HUES48 (cell line): Measurements from ENCODE around the gene NAT9.

Source experiments
- H3K27ac ChIP-seq: one replicate; pipeline ENCODE4 v1.7.0; 2013; ENCODE audit warnings: low read depth, low read length, inconsistent platforms
- H3K27me3 ChIP-seq: 2 replicates; pipeline ENCODE4 v1.6.1; 2013; ENCODE audit warnings: mild to moderate bottlenecking, low read length; ENCODE audit not compliant: control insufficient read depth, insufficient read depth
- H3K36me3 ChIP-seq: 2 replicates; pipeline ENCODE4 v1.6.1; 2013; ENCODE audit warnings: low read length; ENCODE audit not compliant: control insufficient read depth, insufficient read depth
- H3K4me1 ChIP-seq: 2 replicates; pipeline ENCODE4 v1.6.1; 2013; ENCODE audit warnings: mild to moderate bottlenecking, low read length; ENCODE audit not compliant: control insufficient read depth, insufficient read depth
- H3K4me3 ChIP-seq: 2 replicates; pipeline ENCODE4 v1.5.1; 2013; ENCODE audit warnings: mild to moderate bottlenecking, low read depth, low read length
- H3K9ac ChIP-seq: 2 replicates; pipeline ENCODE4 v1.6.1; 2013; ENCODE audit warnings: mild to moderate bottlenecking, low read depth, low read length, moderate library complexity
- H3K9me3 ChIP-seq: 2 replicates; pipeline ENCODE4 v1.6.1; 2013; ENCODE audit warnings: low read length; ENCODE audit not compliant: control insufficient read depth, insufficient read depth

The NAT9 gene

DNA sequence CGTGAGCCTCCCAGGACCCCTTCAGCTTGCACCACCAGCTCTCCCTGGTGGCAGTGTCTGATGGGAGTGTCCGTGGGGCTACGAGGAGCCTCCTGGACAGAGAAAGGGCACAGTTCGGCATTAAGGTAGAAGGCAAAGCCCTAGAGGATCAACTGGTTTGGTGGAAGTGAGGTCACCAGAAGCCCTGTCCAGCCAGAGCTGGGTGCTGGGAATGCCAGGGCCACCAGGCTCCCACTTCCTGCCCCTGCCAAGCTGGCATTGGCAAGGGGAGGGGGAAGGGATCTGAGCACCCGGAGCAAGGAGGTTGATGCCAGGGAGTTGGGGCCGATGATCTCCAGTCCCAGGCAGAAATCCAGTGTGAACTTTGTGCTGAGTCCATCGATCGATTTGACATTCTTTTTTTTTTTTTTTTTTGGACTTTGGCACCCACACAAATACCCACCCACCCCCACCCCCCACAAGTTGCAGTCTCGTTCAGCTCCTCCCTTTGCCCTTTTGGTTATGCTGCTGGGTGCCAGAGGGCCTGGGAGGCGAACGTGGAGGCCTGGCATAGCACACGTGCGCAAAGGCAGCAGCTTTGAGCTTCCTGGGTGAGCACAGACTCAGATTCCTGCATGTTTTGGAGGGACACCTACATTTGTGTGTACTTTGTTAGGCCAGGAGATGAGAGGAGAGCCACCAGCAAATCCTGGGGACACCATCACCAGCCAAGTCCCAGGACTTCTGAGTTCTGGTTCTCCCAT, 25.6 kb downstream of the NAT9 start:
- H3K4me3 ChIP-seq = peak overlapping the region; percentile 92
- H3K9me3 ChIP-seq = no peaks in the 10 kb centered on the region
- H3K36me3 ChIP-seq = no peaks in the 10 kb centered on the region
- H3K9ac ChIP-seq = peak overlapping the region; percentile 12; the same call in 1 of the 2 replicates
- no peak overlapping the region for H3K27ac ChIP-seq
- no peaks in the 10 kb centered on the region for H3K27me3 ChIP-seq
- peaks cover 41% of the 10 kb centered on the region for H3K4me1 ChIP-seq

DNA sequence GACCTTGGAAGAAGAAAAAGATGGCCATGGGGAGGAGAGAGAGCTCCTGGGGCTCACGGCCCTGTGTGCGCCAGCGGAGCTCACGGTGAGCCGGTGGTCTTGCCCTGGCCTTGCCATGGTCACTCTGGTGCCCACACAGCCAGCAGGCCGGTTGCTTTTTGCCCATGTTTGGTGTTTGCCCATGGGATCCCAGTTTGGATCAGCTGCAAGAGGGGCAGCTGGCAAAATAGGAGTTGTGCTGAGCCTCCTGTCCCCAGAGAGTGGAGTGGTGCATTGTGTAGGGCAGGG, 26.2 kb downstream of the NAT9 start:
- H3K36me3 ChIP-seq = no peaks in the 10 kb centered on the region
- no peak overlapping the region for H3K27ac ChIP-seq
- peaks cover 46% of the 10 kb centered on the region for H3K4me1 ChIP-seq
- no peaks in the 10 kb centered on the region for H3K27me3 ChIP-seq
- 0 out of 2 replicates have a peak overlapping the region, but pooled peaks have one; percentile 12 for H3K9ac ChIP-seq
- H3K9me3 ChIP-seq = no peaks in the 10 kb centered on the region
- peak overlapping the region; percentile 92 for H3K4me3 ChIP-seq

DNA sequence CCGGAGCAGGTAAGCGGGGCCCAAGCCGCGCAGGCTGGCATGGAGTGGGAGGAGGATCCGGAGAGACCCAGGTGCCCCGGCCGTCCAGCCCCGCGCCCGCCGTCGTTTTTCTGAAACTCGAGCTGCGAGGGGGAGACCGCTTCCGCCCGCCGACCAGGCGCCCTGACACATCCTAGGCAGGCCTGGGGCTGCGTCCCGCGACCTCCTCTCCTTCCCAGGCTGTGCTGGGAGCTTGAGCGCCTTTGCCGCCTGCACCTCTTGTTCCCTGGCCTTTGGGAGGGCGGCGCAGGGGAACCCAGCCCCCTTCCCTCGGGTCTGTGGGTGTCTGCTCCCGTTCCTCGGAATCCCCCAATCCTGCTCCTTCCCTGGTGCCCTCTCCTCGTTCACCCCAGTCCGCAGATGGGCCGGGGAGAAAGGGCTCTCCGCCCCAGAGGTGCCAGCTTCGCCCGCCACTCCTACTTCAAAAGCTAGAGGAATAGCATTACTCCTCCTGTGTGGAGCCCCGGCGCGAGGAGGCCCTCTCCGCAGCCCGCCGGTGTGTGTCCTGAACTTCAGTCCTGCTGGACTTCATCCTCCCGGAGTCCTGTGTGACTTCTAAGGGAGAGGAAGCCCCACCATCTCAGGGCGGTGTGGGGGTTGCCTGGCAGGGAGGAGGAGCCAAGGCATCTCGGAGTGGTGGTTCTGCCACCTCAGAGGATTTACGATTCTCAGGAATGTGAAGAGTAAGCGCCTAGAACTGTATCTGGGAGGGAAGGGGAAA, 26.7 kb downstream of the NAT9 start:
- H3K9ac ChIP-seq = peak overlapping the region; percentile 77; the same call in 1 of the 2 replicates
- H3K4me1 ChIP-seq = peaks cover 50% of the 10 kb centered on the region
- H3K4me3 ChIP-seq = peak overlapping the region; percentile 92
- no peaks in the 10 kb centered on the region for H3K27me3 ChIP-seq
- no peaks in the 10 kb centered on the region for H3K9me3 ChIP-seq
- no peaks in the 10 kb centered on the region for H3K36me3 ChIP-seq
- H3K27ac ChIP-seq = no peak overlapping the region

DNA sequence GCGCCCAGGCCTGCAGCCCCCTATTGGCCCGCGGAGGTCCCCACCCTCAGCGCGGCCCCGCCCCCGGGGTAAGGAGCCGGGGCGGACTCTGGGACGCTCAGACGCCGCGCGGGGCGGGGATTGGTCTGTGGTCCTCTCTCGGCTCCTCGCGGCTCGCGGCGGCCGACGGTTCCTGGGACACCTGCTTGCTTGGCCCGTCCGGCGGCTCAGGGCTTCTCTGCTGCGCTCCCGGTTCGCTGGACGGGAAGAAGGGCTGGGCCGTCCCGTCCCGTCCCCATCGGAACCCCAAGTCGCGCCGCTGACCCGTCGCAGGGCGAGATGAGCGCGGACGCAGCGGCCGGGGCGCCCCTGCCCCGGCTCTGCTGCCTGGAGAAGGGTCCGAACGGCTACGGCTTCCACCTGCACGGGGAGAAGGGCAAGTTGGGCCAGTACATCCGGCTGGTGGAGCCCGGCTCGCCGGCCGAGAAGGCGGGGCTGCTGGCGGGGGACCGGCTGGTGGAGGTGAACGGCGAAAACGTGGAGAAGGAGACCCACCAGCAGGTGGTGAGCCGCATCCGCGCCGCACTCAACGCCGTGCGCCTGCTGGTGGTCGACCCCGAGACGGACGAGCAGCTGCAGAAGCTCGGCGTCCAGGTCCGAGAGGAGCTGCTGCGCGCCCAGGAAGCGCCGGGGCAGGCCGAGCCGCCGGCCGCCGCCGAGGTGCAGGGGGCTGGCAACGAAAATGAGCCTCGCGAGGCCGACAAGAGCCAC, 27.4 kb downstream of the NAT9 start, which contains the start of gene NHERF1:
TSS of gene NHERF1 (plus strand) at position 100 of the 750 bp plus-strand sequence. CDS start at position 319, 219 bp downstream.
- H3K9ac ChIP-seq = peak within 1 kb of the TSS; percentile 77; the same call in 1 of the 2 replicates
- H3K9me3 ChIP-seq = no peaks in the 10 kb centered on the region
- H3K36me3 ChIP-seq = no peaks in the 10 kb centered on the region
- peaks cover 50% of the 10 kb centered on the region for H3K4me1 ChIP-seq
- H3K27ac ChIP-seq = no peak within 1 kb of the TSS
- H3K4me3 ChIP-seq = peak within 1 kb of the TSS; percentile 92
- H3K27me3 ChIP-seq = no peaks in the 10 kb centered on the region

DNA sequence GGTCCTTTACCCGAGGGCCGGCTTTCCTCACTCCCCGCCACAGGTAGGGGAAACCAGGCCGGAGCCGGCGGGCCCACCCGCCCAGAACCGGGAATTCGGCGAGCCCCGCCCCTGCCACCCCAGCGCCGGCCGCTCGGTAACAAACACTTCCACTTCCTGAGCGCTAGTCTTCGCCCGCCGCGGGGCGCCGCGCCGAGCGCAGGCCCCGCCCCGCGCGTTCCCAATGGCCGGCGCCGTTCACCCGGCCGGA, 27.9 kb downstream of the NAT9 start:
- Histone ChIP-seq H3K36me3 (no peaks in the 10 kb centered on the region), H3K4me1 (peaks cover 50% of the 10 kb centered on the region), H3K4me3 (peak overlapping the region; percentile 46; the same call in 1 of the 2 replicates), H3K27ac (no peak overlapping the region), H3K9ac (no peak overlapping the region), H3K27me3 (no peaks in the 10 kb centered on the region), H3K9me3 (no peaks in the 10 kb centered on the region)

DNA sequence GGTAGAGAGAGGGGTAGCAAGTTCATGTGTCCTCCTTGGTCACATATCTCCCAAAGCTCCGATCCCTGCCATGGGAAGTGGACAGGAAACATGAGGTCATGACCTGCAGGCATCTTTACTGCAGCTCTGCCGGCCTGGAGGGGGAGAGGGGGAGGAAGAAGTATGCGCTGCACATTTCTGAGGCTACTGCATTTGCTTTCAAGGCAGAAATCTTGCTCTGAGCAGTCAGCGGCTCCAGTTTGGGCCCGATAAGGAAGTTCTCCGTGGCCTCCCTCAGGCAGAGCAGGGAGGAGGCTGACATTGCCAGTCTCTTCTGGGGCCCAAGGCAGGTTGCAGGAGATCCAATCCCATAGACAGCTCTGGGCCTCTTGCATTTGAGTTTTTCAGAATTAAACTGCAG, 29.2 kb downstream of the NAT9 start:
- H3K27me3 ChIP-seq = no peaks in the 10 kb centered on the region
- H3K9ac ChIP-seq = no peak overlapping the region; the same call in 1 of the 2 replicates
- H3K4me3 ChIP-seq = peak overlapping the region; percentile 15; the same call in 1 of the 2 replicates
- peaks cover 46% of the 10 kb centered on the region for H3K4me1 ChIP-seq
- H3K36me3 ChIP-seq = no peaks in the 10 kb centered on the region
- H3K9me3 ChIP-seq = no peaks in the 10 kb centered on the region
- H3K27ac ChIP-seq = peak overlapping the region; percentile 56

DNA sequence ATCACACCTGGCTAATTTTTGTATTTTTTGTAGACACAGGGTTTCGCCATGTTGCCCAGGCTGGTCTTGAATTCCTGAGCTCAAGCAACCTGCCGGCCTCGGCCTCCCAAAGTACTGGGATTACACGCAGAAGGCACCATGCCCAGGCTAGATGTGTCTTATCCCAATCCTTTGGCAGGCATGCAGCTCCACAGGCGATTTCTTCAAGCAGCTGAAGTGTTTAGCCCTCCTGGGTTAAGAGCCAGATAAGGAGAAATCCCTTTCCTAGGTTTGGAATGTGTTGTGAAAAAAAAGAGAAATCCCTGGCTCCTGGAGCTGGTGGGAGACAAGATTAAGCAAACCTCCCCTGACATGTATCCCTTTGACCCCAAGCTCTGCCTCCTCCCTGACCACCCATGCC, 29.8 kb downstream of the NAT9 start:
- Histone ChIP-seq H3K36me3 (no peaks in the 10 kb centered on the region), H3K9ac (no peak overlapping the region), H3K27me3 (no peaks in the 10 kb centered on the region), H3K9me3 (no peaks in the 10 kb centered on the region), H3K27ac (peak overlapping the region; percentile 56), H3K4me1 (peaks cover 45% of the 10 kb centered on the region), H3K4me3 (peak overlapping the region; percentile 15; the same call in 1 of the 2 replicates)

DNA sequence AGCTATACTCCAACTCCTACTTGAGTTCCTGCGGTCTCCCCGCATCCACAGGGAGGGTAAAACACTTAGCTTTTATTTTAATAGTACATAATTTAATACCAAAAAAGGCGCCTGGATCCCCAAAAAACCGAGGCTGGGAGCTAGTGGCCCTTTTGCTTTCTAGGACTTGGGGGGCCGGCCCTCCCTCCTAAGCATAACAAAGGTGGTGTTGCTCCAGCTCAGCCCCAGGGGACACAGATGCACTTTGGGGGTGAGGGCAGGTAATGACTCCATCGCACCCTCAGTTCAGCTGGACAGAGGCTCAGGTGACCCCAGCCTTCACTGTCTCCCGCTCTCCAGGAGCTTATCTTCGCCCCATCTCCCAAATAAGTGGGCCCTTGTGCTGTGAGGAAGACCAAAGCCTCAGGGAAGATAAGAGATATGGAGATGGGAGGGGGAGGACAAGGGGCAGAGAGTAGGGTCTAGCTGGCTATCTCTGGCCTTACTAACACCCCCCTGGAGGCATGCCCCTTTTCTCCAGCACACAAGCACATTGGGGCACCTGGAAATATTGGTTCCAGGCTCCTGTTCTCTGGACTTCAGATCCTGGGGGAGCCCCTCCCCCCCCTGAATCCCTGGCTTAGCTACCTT, 30.5 kb downstream of the NAT9 start:
- Histone ChIP-seq H3K4me1 (peaks cover 38% of the 10 kb centered on the region), H3K9me3 (no peaks in the 10 kb centered on the region), H3K27me3 (no peaks in the 10 kb centered on the region), H3K27ac (no peak overlapping the region), H3K4me3 (no peak overlapping the region), H3K36me3 (no peaks in the 10 kb centered on the region), H3K9ac (no peak overlapping the region)

DNA sequence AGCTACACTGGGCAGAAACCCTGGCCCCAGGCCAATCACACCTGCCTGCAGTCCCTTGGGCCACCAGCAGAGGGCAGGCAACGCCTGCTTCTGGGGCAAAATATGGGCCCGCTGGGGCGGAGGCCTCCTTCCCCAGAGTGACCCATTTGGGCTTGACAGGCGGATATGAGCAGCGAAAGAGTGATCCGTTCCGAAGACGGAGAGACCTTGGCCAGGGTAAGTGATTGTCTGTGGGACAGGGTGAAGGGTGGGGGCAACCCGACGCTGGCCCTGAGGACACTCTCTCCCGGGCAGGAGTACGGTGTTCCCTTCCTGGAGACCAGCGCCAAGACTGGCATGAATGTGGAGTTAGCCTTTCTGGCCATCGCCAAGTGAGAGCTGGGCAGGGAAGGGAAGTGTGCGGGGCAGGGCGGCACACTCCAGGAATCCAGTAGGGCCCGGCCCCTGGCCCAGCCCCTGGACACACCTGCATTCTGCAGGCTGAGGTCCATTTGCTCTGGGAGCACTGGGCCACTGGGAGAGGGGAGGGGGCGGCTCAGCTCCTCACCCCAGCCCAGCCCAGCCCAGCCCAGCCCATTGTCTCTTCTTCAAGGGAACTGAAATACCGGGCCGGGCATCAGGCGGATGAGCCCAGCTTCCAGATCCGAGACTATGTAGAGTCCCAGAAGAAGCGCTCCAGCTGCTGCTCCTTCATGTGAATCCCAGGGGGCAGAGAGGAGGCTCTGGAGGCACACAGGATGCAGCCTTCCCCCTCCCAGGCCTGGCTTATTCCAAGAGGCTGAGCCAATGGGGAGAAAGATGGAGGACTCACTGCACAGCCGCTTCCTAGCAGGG, 31.2 kb downstream of the NAT9 start:
- Histone ChIP-seq H3K4me1 (peaks cover 33% of the 10 kb centered on the region), H3K27me3 (no peaks in the 10 kb centered on the region), H3K36me3 (no peaks in the 10 kb centered on the region), H3K9me3 (no peaks in the 10 kb centered on the region), H3K27ac (no peak overlapping the region), H3K9ac (no peak overlapping the region), H3K4me3 (peak overlapping the region; percentile 52)

DNA sequence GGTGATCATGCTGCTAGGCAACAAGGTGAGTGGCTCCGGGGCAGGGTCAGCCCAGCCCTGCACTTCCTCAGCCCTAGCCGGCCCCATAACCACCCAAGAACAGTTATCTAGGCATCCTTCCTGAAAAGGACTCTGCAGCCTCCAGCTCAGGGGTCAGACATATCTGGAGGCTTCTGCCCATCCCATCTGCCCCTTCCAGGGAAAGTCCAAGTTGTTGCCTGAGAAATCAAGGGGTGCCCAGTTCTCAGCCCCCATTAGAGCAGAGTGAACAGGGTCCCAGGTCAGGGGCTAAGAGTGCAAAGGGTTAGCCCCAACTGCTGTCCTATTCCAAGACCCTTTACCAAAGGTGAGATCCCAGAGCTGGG, 31.8 kb downstream of the NAT9 start:
- Histone ChIP-seq H3K9ac (no peak overlapping the region), H3K27ac (no peak overlapping the region), H3K4me3 (no peak overlapping the region)

More for the DNA sequence above, 31.8 kb downstream of the NAT9 start:
- H3K4me1 ChIP-seq = peaks cover 30% of the 10 kb centered on the region
- no peaks in the 10 kb centered on the region for H3K9me3 ChIP-seq
- no peaks in the 10 kb centered on the region for H3K36me3 ChIP-seq
- H3K27me3 ChIP-seq = no peaks in the 10 kb centered on the region
